T-helper 17 cell (primary cell): ENCODE measurements around the gene CLN6. TPM values are rescaled to one million over a fixed set of nuclear protein-coding genes. Genes with fewer than 3 reads are reported as not detected.

Source experiments
- ATAC-seq: fragments of 150-1000 bp; cut with Tn5 transposase; 2 replicates; pipeline ENCODE4 v1.10.0; 2021; ENCODE audit warnings: mild to moderate bottlenecking, moderate library complexity
- DNase-seq, 3 donors: peaks; one replicate each; pipeline versions ENCODE4 v3.0.0 to v3.0.0-alpha.2; 2020 to 2021
- H3K9me3 ChIP-seq: one replicate; pipeline ENCODE4 v1.7.0; 2013; ENCODE audit warnings: low read length, mild to moderate bottlenecking; ENCODE audit not compliant: control insufficient read depth, poor library complexity, severe bottlenecking
- H3K27ac Mint-ChIP-seq: one replicate; pipeline ENCODE4 v1.8.0; 2022; ENCODE audit warnings: mild to moderate bottlenecking, moderate library complexity, mixed read lengths
- H3K27me3 Mint-ChIP-seq: one replicate; pipeline ENCODE4 v1.8.0; 2022; ENCODE audit warnings: mixed read lengths
- H3K36me3 Mint-ChIP-seq: one replicate; pipeline ENCODE4 v1.8.0; 2022; ENCODE audit warnings: low read depth, mixed read lengths
- H3K4me1 Mint-ChIP-seq: one replicate; pipeline ENCODE4 v1.8.0; 2022; ENCODE audit warnings: mild to moderate bottlenecking, mixed read lengths
- H3K4me3 Mint-ChIP-seq: one replicate; pipeline ENCODE4 v1.8.0; 2022; ENCODE audit warnings: mild to moderate bottlenecking, moderate library complexity, mixed read lengths
- total RNA-seq, 4 donors: library from RNA in 2 of 4; stranded (reverse) in 2 of 4; gene quantifications; one replicate each; pipeline ENCODE4 v1.2.3 and lab custom pipeline; 2022 to 2026

CLN6 gene
- total RNA-seq, 2 donors from 2014 or later, result 14.3 to 14.6 TPM

DNA sequence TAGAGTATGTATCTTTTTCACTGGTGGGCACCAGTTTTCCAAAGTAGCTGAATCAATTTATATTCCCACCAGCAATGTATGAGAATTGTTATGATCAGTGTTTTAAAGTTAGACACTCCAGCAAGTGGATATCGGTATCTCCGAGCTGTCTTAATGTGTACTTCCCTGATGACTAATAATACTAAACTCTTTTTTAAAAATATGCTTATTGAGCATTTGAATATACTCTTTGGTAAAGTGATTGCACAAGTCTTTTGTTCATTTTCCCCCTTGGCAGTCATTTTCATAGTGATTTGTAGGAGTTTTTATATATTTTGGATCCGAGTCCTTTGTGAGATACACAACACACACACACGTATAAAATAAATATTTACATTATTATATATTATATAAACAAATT is 35.6 kb upstream of the CLN6 start:
- H3K4me1 Mint-ChIP-seq, result no peaks in the 10 kb centered on the region
- H3K4me3 Mint-ChIP-seq, result no peak overlapping the region
- H3K27me3 Mint-ChIP-seq, result peaks cover 28% of the 10 kb centered on the region
- H3K27ac Mint-ChIP-seq, result no peak overlapping the region
- DNase-seq (no peak), ATAC-seq (no peak)
- H3K36me3 Mint-ChIP-seq, result no peaks in the 10 kb centered on the region
- H3K9me3 ChIP-seq, result no peaks in the 10 kb centered on the region

DNA sequence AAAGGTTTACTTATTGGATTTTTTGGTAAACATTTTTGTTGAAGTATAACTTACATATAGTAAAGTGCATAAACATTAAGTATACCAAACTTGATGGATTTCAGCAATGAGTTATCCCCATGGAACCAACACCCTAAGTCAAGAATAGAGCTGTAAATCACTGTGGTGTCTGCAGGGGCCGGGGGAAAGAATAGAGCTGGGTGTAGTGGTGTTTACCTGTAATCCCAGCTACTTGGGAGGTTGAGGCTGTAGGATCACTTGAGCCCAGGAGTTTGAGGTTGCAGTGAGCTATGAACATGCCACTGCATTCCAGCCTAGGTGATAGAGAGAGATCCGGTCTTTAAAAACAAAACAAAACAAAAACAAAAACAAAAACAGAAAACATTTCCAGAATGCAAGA is 34.8 kb upstream of the CLN6 start:
- Mint-ChIP-seq H3K27ac (no peak overlapping the region), H3K27me3 (peaks cover 28% of the 10 kb centered on the region), H3K36me3 (no peaks in the 10 kb centered on the region), H3K4me1 (no peaks in the 10 kb centered on the region), H3K4me3 (no peak overlapping the region)
- no peaks in the 10 kb centered on the region for H3K9me3 ChIP-seq
- no peak for DNase-seq
- no peak for ATAC-seq

DNA sequence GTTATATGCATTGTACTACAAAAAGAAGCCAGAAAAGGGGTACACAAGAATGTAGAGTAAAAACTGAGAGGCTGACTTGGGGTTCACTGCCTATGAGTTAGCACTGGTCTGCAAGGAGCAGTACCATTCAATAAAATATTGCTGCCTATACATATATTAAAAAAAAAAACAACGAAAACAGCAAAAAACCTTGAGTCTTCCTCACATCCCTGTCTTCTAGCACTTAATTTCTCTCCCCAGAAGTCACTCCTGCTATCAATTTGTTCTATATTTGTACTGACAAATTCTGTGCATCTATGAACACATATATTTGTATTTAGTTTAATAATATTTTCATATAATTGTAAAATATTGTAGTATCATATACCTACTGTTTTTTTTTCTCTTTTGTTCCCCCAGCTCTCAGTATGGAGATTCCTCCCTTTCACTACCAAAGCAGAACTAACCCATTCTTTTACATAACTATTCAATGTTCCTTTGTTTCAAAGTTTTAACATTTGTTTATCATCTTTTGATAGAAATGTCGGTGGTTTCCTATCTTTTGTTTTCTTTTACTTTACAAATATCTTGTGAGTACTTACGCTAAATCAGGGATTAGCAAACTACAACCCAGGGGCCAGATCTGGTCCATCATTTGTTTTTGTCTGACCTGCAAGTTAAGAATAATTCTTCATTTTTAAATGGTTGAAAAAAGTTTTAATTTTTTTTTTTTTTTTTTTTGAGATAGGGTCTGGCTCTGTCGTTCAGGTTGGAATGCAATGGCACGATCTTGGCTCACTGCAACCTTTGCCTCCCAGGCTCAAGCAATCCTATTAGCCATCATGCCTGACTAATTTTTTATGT is 33.2 kb upstream of the CLN6 start:
- DNase-seq, result no peak
- no peak for ATAC-seq
- peaks cover 21% of the 10 kb centered on the region for H3K27me3 Mint-ChIP-seq
- H3K4me1 Mint-ChIP-seq, result peaks cover 4% of the 10 kb centered on the region
- H3K27ac Mint-ChIP-seq, result no peak overlapping the region
- H3K4me3 Mint-ChIP-seq, result no peak overlapping the region
- H3K9me3 ChIP-seq, result no peaks in the 10 kb centered on the region
- H3K36me3 Mint-ChIP-seq, result no peaks in the 10 kb centered on the region

DNA sequence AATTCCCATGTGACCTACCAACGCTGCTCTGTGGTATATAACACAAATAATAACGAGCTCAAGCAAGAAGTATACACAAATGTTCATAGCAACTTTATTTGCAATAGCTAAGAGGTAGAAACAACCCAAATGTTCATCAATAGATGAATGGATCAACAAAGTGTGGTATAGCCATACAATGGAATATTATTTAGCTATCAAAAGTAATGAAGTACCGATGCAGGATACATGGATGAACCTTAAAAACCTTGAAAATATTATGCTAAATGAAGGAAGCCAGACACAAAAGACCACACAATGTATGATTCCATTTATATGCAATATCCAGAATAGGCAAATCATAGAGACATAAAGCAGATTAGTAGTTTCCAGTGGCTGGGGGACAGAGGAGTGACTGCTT is 32.5 kb upstream of the CLN6 start:
- Mint-ChIP-seq H3K4me3 (no peak overlapping the region), H3K27ac (no peak overlapping the region), H3K4me1 (peaks cover 6% of the 10 kb centered on the region), H3K36me3 (no peaks in the 10 kb centered on the region), H3K27me3 (peaks cover 18% of the 10 kb centered on the region)
- DNase-seq, result no peak
- H3K9me3 ChIP-seq, result no peaks in the 10 kb centered on the region
- ATAC-seq, result no peak

DNA sequence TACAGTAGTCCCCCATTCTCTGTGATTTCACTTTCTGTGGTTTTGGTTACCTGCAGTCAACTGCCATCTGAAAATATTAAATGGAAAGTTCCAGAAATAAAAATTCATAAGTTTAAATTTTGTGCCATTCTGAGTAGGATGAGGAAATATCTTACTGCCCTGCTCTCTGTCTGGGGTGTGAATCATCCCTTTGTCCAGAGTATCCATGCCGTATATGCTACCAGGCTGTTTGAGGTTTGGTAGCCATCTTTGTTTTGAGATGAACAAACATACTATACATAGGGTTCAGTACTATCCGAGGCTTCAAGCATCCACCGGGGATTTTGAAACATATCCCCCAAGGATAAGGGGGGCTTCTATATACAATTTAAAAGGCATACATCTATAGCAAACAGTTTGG is 31.7 kb upstream of the CLN6 start:
- no peak overlapping the region for H3K4me3 Mint-ChIP-seq
- DNase-seq (no peak), ATAC-seq (no peak)
- no peaks in the 10 kb centered on the region for H3K9me3 ChIP-seq
- H3K36me3 Mint-ChIP-seq, result no peaks in the 10 kb centered on the region
- H3K4me1 Mint-ChIP-seq, result peaks cover 6% of the 10 kb centered on the region
- peaks cover 18% of the 10 kb centered on the region for H3K27me3 Mint-ChIP-seq
- H3K27ac Mint-ChIP-seq, result no peak overlapping the region

DNA sequence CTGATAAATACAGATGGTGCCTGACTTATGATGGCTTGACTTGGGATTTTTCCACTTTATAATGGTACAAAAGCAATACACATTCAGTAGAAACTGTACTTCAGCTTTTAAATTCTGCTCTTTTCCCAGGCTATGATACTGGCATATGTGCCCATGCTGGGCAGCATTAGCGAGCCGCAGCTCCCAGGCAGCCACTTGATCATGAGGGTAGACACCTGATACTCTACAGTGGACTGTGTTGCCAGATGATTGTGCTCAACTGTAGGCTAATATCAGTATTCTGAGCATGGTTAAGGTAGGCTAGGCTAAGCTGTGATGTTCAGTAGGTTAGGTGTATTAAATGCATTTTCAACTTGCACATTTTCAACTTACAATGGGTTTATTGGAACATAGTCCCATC is 30.4 kb upstream of the CLN6 start:
- Mint-ChIP-seq H3K27me3 (peaks cover 11% of the 10 kb centered on the region), H3K4me3 (no peak overlapping the region), H3K4me1 (peaks cover 6% of the 10 kb centered on the region), H3K36me3 (no peaks in the 10 kb centered on the region), H3K27ac (no peak overlapping the region)
- ATAC-seq (no peak), DNase-seq (no peak)
- no peaks in the 10 kb centered on the region for H3K9me3 ChIP-seq

DNA sequence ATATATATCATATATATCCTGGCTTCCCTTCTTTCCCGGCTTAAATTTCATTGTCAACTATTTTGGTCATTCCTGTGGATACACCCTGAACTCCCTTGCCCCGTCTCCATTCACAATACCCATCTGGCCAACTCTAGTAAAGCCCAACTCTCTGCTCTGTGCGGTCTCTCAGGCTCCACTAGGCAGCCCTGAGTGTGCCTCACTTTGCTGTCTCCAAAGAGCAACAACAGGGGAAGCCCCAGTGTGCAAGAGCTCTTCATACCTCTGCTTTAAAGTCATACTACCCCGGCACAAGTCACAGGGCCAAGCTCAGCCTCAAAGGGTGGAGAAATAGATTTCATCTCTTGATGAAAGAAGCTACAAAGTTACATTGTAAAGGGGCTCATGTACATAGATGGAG is 29.2 kb upstream of the CLN6 start:
- peak overlapping the region; percentile 64 for H3K4me3 Mint-ChIP-seq
- H3K9me3 ChIP-seq, result no peaks in the 10 kb centered on the region
- peak; percentile 76 for ATAC-seq
- H3K4me1 Mint-ChIP-seq, result peaks cover 9% of the 10 kb centered on the region
- H3K27ac Mint-ChIP-seq, result no peak overlapping the region
- H3K36me3 Mint-ChIP-seq, result no peaks in the 10 kb centered on the region
- no peak for DNase-seq
- H3K27me3 Mint-ChIP-seq, result no peaks in the 10 kb centered on the region

DNA sequence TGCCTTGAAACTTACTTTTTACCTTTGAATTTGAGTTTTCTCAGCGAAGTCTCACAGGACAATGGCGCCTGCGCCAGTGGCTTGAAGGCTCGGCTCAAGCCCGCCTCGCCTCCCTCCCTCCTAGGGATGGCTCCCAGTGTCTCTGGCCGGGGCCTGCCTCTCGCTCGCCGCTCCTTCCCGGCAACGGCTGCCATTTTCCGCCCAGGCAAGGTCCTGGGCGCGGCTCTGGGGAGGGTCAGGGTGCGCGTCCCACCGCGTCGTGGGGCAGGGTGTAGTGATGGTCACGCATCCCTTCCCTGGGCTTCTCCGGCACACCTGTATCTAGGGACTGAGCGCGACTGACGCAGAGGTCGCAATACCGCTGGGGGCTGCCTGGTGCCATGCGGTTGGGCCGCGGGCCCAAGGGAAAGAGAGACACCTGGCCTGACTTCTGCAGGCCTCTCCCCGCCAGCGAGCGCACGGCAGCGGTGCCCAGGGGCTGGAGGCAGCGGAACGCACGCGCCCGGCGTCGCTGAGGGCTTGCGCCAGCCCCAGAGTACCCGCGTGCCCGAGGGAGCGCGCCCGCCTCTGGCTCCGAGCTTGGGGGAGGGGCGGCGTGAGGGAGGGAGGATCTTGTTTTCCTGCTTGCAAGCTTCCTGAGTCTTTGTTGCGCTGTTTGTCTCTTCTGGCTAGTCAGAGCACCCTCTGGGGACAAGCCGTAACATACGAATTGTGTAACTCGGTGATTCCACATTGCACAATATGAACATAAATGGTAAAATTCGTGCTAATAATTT is 27.3 kb upstream of the CLN6 start:
- H3K4me1 Mint-ChIP-seq, result peaks cover 9% of the 10 kb centered on the region
- H3K27ac Mint-ChIP-seq, result peak overlapping the region; percentile 49

DNA sequence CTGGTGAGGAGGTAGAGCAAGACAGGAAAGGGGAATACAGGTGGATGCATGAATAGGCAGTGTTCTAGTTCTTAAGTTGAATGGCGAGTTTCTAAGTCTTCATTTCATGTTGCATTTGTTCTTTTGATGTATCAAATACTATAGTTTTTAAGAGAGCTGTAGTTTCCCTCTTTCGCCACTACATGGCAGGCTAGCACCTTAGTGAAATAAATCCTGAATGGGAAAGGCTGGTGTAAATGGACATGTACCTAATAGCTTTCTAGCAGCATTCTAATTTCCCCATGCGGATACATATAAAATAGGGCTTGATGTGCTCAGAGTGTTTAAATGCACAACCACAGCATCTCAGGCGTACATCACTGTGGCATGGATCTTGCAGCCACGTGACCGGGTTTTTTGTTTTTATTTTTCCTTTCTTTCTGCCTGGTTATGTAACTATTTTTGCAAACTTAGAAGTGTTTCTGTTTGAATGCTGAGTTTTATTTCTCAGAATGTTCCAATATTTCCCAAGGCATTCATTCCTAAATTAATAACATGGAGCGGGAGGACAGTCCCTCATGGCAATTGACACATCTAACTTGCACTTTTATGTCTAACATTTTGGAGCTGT is 23.5 kb upstream of the CLN6 start:
- Mint-ChIP-seq H3K27me3 (no peaks in the 10 kb centered on the region), H3K27ac (no peak overlapping the region), H3K4me3 (no peak overlapping the region), H3K4me1 (peaks cover 5% of the 10 kb centered on the region), H3K36me3 (no peaks in the 10 kb centered on the region)
- DNase-seq (no peak), ATAC-seq (peak; percentile 69)
- no peaks in the 10 kb centered on the region for H3K9me3 ChIP-seq

More for the DNA sequence above, 27.3 kb upstream of the CLN6 start:
- peak; percentile 19 to 36 (median 21) for DNase-seq
- no peaks in the 10 kb centered on the region for H3K9me3 ChIP-seq
- Mint-ChIP-seq H3K27me3 (no peaks in the 10 kb centered on the region), H3K4me3 (peak overlapping the region; percentile 80), H3K36me3 (no peaks in the 10 kb centered on the region)
- ATAC-seq, result peak; percentile 74

DNA sequence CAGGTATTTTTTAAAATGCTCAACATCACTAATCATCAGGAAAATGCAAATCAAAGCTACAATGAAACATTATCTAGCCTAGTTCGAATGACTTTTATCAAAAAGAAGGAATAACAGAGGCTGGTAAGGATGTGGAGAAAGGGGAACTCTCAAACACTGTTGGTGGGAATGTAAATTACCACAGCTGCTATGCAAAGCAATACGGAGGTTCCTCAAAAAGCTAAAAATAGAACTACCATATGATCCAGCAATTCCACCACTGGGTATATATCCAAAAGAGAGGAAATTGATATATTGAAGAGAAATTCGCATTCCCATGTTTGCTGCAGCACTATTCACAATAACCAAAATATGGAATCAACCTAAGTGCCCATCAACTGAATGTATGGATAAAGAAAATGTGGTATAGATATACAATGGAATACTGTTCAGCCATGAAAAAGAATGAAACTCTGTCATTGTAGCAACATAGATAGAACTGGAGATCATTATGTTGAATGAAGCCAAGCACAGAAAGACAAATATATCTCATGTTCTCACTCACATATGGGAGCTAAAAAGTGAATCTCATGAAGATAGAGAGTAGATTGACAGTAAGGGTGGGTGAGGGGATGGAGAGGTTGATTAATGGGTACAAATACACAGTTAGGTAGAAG is 19.7 kb upstream of the CLN6 start:
- peaks cover 2% of the 10 kb centered on the region for H3K9me3 ChIP-seq
- no peak overlapping the region for H3K4me3 Mint-ChIP-seq
- ATAC-seq, result no peak
- peaks cover 2% of the 10 kb centered on the region for H3K4me1 Mint-ChIP-seq
- H3K27ac Mint-ChIP-seq, result no peak overlapping the region
- H3K27me3 Mint-ChIP-seq, result peaks cover 5% of the 10 kb centered on the region
- H3K36me3 Mint-ChIP-seq, result no peaks in the 10 kb centered on the region
- no peak for DNase-seq

DNA sequence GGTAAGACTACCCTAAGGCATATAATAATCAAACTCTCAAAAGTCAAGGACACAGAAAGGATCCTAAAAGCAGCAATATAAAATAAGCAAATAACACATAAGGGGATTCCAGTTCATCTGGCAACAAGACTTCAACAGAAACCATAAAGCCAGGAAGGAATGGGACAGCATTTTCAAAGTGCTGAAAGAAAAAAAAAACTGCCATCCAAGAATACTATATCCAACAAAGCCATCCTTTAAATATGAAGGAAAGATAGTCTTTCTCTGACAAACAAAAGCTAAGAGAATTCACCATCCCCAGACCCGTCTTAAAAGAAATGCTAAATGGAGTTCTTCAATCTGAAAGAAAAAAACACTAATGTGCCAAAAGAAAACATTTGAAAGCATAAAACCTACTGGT is 14.7 kb upstream of the CLN6 start:
- peaks cover 5% of the 10 kb centered on the region for H3K9me3 ChIP-seq
- ATAC-seq, result no peak
- Mint-ChIP-seq H3K4me3 (no peak overlapping the region), H3K27me3 (peaks cover 5% of the 10 kb centered on the region), H3K27ac (no peak overlapping the region), H3K4me1 (peaks cover 2% of the 10 kb centered on the region), H3K36me3 (peaks cover 2% of the 10 kb centered on the region)
- no peak for DNase-seq

DNA sequence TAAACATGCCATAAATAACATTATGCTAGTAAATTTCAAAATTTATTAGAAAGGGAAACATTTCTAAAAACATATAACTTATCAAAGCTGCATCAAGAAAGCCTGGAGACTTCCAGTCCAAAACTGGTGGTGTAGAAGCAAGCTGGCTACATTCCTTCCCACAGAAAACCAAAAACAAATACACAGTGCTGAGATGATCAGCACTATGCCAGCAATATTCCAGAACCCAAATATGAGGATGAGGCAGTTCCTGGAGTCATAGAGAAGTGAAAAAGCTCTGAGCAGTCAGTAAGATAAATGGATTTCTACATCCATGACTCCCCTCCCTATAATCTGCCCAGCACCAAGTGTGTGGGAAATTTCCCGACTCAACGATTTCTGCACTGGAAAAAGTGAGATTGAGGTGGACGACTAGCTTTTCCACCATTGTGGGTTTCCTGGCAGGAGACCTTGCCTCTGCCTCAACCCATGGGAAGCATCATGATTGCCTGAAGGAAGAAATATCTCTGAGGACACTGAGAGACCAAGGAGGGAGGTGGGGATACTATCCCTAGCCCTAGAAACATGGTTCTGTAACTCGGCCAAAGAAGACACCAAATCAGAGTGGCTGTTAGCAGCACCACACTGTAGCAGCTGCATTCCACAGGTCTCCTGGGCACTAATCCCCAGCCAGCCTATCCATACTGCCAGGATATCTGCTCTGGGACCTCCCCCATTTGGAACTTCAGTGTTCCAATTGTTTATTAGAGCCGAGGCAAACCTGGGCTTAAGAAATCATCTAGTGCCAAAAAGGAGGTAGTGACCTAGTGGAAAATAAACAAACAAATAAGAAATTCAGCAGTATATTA is 11.8 kb upstream of the CLN6 start:
- H3K27me3 Mint-ChIP-seq, result peaks cover 6% of the 10 kb centered on the region
- H3K4me3 Mint-ChIP-seq, result no peak overlapping the region
- DNase-seq (no peak), ATAC-seq (no peak)
- peaks cover 6% of the 10 kb centered on the region for H3K4me1 Mint-ChIP-seq
- peaks cover 4% of the 10 kb centered on the region for H3K36me3 Mint-ChIP-seq
- no peak overlapping the region for H3K27ac Mint-ChIP-seq
- H3K9me3 ChIP-seq, result peaks cover 5% of the 10 kb centered on the region
